NB4 (cell line): ENCODE measurements around the gene OOSP4B.
"Not testable (repeated sequence)": the region's sequence is repeated elsewhere in the genome, so short reads cannot be mapped to it uniquely, and the experiment has no call there.

ENCODE experiments used
- DNase-seq: peaks from one replicate; pipeline ENCODE4 v3.0.0; 2010; ENCODE audit warnings: low read depth
- H3K4me3 ChIP-seq: one replicate; pipeline ENCODE4 v1.5.1; 2011; ENCODE audit warnings: mild to moderate bottlenecking, low read depth, low read length, moderate library complexity
- CTCF ChIP-seq: IDR thresholded peaks from one replicate; pipeline ENCODE4 v1.5.1; 2012; ENCODE audit warnings: low read depth, low read length
- MAX ChIP-seq: IDR thresholded peaks from 2 replicates; pipeline ENCODE4 v1.6.1; 2011; ENCODE audit warnings: low read depth, low read length
- MYC ChIP-seq: IDR thresholded peaks from 2 replicates; pipeline ENCODE4 v1.6.1; 2011; ENCODE audit warnings: low read depth, low read length
- POLR2A ChIP-seq: IDR thresholded peaks from 2 replicates; pipeline ENCODE4 v1.6.1; 2011; ENCODE audit warnings: mild to moderate bottlenecking; ENCODE audit not compliant: insufficient read length; ENCODE audit errors: extremely low read depth

The OOSP4B gene

GRCh38 chr11:60016881-60017280 is at the start of gene OOSP4B:
Gene OOSP4B, plus strand, starts transcription at chr11:60017181.
- H3K4me3 ChIP-seq: no peak within 1 kb of the TSS
- TF ChIP-seq POLR2A (no peak), MAX (no peak), CTCF (no peak), MYC (no peak)
- no peak for DNase-seq

GRCh38 chr11:59967677-59968394 is 49.1 kb upstream of the OOSP4B start:
- H3K4me3 ChIP-seq: no peak overlapping the region
- TF ChIP-seq CTCF (no peak), POLR2A (no peak), MAX (no peak), MYC (no peak)
- no peak for DNase-seq

- no peak for DNase-seq
- TF ChIP-seq POLR2A (no peak), MYC (no peak), MAX (no peak), CTCF (no peak)
- H3K4me3 ChIP-seq: no peak overlapping the region
Observed at GRCh38 chr11:59968395-59968783, 48.6 kb upstream of the OOSP4B start.

GRCh38 chr11:59973097-59973496 is 43.9 kb upstream of the OOSP4B start:
- no peak overlapping the region for H3K4me3 ChIP-seq
- TF ChIP-seq POLR2A: no peak
- no peak for TF ChIP-seq CTCF
- no peak for TF ChIP-seq MAX
- no peak for TF ChIP-seq MYC
- DNase-seq: no peak

GRCh38 chr11:59981106-59981770 is 35.7 kb upstream of the OOSP4B start:
- no peak for DNase-seq
- no peak overlapping the region for H3K4me3 ChIP-seq
- no peak for TF ChIP-seq CTCF
- TF ChIP-seq MYC: no peak
- no peak for TF ChIP-seq MAX
- no peak for TF ChIP-seq POLR2A

GRCh38 chr11:59982037-59982436 is 34.9 kb upstream of the OOSP4B start:
- DNase-seq, H3K4me3 ChIP-seq: not testable (repeated sequence)
